HEK293T (cell line): ENCODE measurements around the gene ATG13.
"Not testable (repeated sequence)": the region's sequence is repeated elsewhere in the genome, so short reads cannot be mapped to it uniquely, and the experiment has no call there.

ENCODE experiments used
- CTCF ChIA-PET: fragments of 350-600 bp; formaldehyde crosslinking; extraction: SDS; loops from one replicate; lab custom pipeline; 2021; ENCODE audit warnings: antibody characterized with exemption, inconsistent platforms; lab: Yijun Ruan, JAX
- POLR2A ChIA-PET: fragments of 350-600 bp; formaldehyde crosslinking; extraction: SDS; loops from one replicate; lab custom pipeline; 2020; ENCODE audit warnings: antibody characterized with exemption, inconsistent platforms; lab: Yijun Ruan, JAX
- DNase-seq: peaks from one replicate; pipeline ENCODE4 v3.0.0; 2012; ENCODE audit warnings: mixed read lengths; ENCODE audit errors: extremely low spot score
- ARNT ChIP-seq: fragments of 450-650 bp; IDR thresholded peaks from 2 replicates; pipeline ENCODE4 v1.6.1; 2017; ENCODE audit warnings: mild to moderate bottlenecking
- BHLHE40 ChIP-seq: fragments of 450-650 bp; IDR thresholded peaks from 2 replicates; pipeline ENCODE4 v1.6.1; 2016; ENCODE audit warnings: mild to moderate bottlenecking, moderate library complexity, borderline replicate concordance
- CTBP1 ChIP-seq: fragments of 450-650 bp; IDR thresholded peaks from 2 replicates; pipeline ENCODE4 v1.6.1; 2016; ENCODE audit warnings: borderline replicate concordance
- ELF4 ChIP-seq: fragments of 450-650 bp; IDR thresholded peaks from 2 replicates; pipeline ENCODE4 v1.6.1; 2017; ENCODE audit warnings: antibody characterized with exemption
- FOXA1 ChIP-seq: fragments of 450-650 bp; IDR thresholded peaks from 2 replicates; pipeline ENCODE4 v1.6.1; 2016; ENCODE audit warnings: mild to moderate bottlenecking
- FOXK2 ChIP-seq: fragments of 450-650 bp; IDR thresholded peaks from 2 replicates; pipeline ENCODE4 v1.6.1; 2016; ENCODE audit warnings: mild to moderate bottlenecking
- FOXM1 ChIP-seq: fragments of 450-650 bp; IDR thresholded peaks from 2 replicates; pipeline ENCODE4 v1.6.1; 2017; ENCODE audit warnings: mild to moderate bottlenecking, borderline replicate concordance
- HDGF ChIP-seq: fragments of 450-650 bp; IDR thresholded peaks from 2 replicates; pipeline ENCODE4 v1.6.1; 2017; ENCODE audit warnings: antibody characterized with exemption, borderline replicate concordance
- L3MBTL2 ChIP-seq: fragments of 450-650 bp; conservative IDR thresholded peaks from 2 replicates; pipeline ENCODE4 v1.6.1; 2016; ENCODE audit warnings: mild to moderate bottlenecking
- LEF1 ChIP-seq: fragments of 450-650 bp; IDR thresholded peaks from 2 replicates; pipeline ENCODE4 v1.6.1; 2017; ENCODE audit warnings: mild to moderate bottlenecking, borderline replicate concordance
- NFRKB ChIP-seq: fragments of 450-650 bp; IDR thresholded peaks from 2 replicates; pipeline ENCODE4 v1.6.1; 2016; ENCODE audit warnings: mild to moderate bottlenecking, moderate library complexity
- PKNOX1 ChIP-seq: fragments of 450-650 bp; IDR thresholded peaks from 2 replicates; pipeline ENCODE4 v1.6.1; 2016
- SP1 ChIP-seq: fragments of 450-650 bp; IDR thresholded peaks from 2 replicates; pipeline ENCODE4 v1.6.1; 2017
- SUZ12 ChIP-seq: fragments of 450-650 bp; IDR thresholded peaks from 2 replicates; pipeline ENCODE4 v1.6.1; 2016; ENCODE audit warnings: mild to moderate bottlenecking
- TARDBP ChIP-seq: fragments of 450-650 bp; IDR thresholded peaks from 2 replicates; pipeline ENCODE4 v1.6.1; 2016
- ZNF384 ChIP-seq: fragments of 450-650 bp; IDR thresholded peaks from 2 replicates; pipeline ENCODE4 v1.6.1; 2016

Gene ATG13

DNA sequence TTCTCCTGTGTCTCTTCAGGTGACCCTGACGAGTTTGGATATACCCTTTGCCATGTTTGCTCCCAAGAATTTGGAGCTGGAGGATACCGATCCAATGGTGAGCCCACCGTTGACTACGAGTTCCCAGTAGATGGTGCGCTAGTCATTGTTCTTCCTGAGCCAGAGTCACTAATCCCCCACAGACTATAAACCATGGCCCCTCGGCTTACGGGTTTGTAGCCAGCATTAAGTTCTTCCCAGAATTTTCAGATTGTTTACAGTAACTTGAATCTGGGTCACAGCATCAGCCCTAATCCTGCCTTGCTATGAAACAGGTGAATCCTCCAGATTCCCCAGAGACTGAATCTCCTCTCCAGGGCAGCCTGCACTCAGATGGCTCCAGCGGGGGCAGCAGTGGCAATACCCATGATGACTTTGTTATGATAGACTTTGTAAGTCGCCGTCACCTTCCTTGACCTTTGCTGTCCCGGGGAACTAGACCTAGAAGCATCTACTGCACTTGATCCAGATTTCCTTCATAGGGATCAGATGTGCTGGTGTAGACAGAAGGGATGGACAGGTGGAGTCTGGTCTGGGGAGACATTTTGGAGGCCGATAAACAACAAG lies 51.2 kb downstream of the ATG13 start:
- TF ChIP-seq HDGF (no peak), ARNT (no peak), ELF4 (no peak), CTBP1 (no peak), FOXK2 (no peak), TARDBP (no peak), BHLHE40 (no peak), LEF1 (no peak)
- POLR2A ChIA-PET = no interaction called here
- no peak for DNase-seq
- CTCF ChIA-PET = no interaction called here

DNA sequence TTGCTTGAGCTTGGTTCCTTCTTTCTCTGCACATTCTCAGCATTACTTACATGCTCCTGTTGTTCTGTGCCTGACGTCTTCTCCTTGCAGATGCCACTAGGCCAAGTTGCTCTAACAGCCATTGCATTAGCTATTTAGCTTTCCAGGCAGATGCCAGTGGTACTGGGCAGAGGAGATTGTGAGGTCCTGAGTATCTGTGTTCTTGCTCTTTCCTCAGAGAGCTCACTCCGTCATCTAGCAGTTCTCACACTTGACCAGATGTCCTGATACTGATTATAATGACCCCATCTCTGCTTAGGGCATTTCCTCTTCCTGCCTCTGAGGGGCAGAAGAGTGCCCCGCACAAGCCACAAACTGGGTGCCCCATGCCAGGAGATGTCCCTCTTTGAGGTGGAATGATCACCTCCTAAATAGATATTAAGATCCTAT lies 52.4 kb downstream of the ATG13 start:
- TF ChIP-seq TARDBP = no peak
- CTCF ChIA-PET = no interaction called here
- POLR2A ChIA-PET = no interaction called here
- no peak for DNase-seq

DNA sequence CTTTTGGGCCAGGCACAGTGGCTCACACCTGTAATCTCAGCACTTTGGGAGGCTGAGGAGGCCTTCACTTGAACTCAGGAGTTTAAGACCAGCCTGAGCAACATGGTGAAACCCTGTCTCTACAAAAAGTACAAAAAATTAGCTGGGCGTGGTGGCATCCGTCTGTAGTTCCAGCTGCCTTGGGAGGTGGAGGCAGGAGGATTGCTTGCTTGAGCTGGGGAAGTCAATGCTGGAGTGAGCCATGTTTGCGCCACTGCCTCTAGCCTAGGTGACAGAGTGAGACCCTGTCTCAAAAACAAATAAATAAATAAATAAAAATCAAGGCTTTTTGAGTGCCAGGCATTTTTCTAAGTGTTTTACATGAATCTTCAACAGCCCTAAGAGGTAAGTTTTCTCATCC lies 53.2 kb downstream of the ATG13 start:
- DNase-seq, CTCF ChIA-PET: not testable (repeated sequence)
- POLR2A ChIA-PET = interaction anchor here (1.0 kb wide), 1 partner anchor 30 kb away, joined by 3 read pairs; the partner anchor contains the start of genes ARHGAP1 and ZNF408

DNA sequence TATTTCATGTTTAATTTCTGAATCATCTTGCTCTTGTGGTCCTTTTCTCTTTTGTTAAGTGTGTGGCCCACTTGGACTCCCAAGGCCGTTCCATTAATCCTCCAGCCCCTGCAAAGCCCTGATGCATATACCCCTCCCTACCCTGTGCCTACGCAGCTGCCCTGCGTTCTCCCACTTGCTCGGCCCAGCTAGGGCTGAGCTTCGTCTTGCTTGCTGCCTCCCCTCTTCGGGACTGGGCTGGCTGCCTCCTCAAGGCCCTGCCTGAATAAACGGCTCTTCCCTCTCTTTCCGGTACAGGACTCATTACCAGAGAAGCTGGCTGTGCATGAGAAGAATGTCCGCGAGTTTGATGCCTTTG lies 54.6 kb downstream of the ATG13 start:
- CTCF ChIA-PET = no interaction called here
- POLR2A ChIA-PET = no interaction called here
- TF ChIP-seq HDGF (no peak), NFRKB (no peak), L3MBTL2 (no peak), ELF4 (no peak), ZNF384 (no peak), FOXA1 (no peak), FOXM1 (no peak), PKNOX1 (no peak), SUZ12 (no peak), LEF1 (no peak)
- DNase-seq = no peak

DNA sequence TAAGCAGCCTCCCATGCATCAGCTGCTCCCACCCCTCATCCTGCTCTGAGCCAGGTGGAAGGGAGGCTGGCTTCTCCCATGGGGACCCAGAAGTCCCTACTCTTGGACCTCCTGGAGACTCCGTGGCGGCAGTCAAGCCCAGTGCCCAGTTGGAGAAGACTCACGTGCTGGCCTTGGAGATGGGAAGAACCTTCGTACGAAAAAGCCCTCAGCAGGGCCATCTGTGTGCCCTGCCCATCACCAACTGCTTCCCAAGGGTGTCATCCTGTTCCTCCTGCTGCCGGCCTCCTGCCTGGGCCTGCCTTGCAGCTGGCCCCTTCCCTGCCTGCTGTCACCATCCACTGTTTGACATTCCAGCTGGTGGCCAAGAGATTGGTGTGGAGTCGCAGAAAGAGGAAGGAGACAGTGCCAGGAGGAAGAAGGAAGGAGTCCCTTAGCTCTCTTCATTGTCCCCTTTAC lies 55.1 kb downstream of the ATG13 start:
- ChIA-PET POLR2A (no interaction called here), CTCF (no interaction called here)
- TF ChIP-seq SP1 (no peak), FOXM1 (no peak), FOXA1 (no peak), ARNT (no peak), SUZ12 (no peak), TARDBP (no peak), CTBP1 (no peak), FOXK2 (no peak), BHLHE40 (no peak), ZNF384 (no peak), L3MBTL2 (no peak), HDGF (no peak), ELF4 (no peak), PKNOX1 (no peak), LEF1 (no peak), NFRKB (no peak)

DNA sequence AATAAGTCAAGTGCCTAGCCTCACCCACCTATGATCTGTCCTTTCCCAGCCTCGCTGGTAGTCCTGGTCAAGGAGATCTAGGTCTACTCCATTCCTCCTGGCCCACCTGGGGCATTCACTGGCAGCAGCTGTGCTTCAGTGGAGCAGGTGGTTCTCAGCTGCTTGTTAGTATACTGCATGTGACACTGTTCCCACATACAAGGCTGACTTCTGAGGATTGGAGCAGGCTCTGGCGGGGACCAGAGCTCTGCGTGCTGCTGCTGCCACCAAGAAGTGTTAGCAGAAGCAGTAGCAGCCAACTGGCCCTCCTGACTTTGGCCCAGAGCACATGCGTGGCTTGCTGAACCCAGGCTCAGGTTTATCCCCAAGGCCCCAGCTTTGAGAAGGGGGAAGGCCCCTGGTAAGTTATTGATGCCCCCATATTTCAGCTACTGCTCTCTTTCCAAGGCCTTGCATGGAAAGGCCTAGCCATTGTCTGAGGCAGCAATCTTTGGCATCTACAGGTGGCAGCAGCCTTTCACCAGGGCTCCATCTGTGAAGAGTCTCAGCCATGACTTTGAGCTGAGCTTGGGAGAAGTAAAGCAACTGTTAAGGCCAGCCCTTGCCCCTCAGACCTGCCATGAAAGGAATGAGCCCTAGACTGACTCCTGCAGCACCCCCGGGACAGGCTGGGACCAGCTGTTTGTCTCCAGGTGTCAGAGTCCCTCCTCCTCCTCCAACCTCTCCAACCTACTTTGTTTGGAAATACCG lies 56.5 kb downstream of the ATG13 start:
- ChIA-PET POLR2A (interaction anchor here (1.0 kb wide), 1 partner anchor 80 kb away, joined by 3 read pairs; the partner anchor contains the start of gene AMBRA1), CTCF (no interaction called here)
- no peak for TF ChIP-seq NFRKB
- no peak for TF ChIP-seq L3MBTL2
- TF ChIP-seq LEF1 = no peak
- TF ChIP-seq ARNT = no peak
- no peak for TF ChIP-seq HDGF
- no peak for DNase-seq

More for the DNA sequence above, 55.1 kb downstream of the ATG13 start:
- DNase-seq = no peak

DNA sequence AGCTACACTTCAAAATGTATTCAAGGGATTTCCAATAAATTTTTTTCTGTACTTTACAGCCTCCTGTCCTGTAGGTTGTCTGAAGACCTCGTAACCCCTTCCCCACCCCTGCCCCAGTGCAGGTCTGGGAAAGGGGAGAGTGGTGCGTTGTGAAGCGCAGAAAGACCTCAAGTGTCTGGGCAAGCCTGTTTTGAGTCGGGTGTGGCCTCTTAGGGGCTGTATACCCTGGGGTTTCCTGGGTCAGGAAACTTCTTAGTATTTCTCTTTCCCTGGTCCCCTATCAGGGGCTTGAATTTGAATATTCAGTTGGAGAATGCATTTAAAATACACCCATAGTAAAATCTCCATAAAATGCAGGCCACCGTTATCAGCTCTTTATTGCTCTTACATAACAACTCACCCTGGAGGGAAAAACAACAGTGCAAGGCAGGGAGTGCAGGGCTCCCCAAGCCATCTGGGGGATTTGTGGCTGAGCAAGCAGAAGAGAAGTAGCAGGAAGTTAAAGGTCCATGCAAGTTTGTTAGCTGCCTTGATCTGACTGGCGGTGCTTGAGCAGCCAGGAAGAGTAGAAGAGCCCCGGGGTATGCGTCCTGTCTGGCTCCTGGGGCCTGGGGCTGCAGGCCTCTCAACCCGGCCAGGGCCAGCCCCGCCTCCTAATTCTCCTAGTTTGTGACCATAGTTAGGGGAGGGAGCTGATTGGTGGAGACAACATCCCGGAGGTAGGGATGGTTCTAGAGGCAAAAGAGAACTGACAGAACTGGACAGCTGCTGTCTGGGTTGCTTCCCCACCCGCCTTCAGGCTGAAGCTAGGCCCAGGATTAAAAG lies 57.3 kb downstream of the ATG13 start:
- peak; percentile 44 for DNase-seq
- CTCF ChIA-PET = interaction anchor here (0.6 kb wide), 1 partner anchor 35 kb away, joined by 4 read pairs; no protein-coding TSS in a partner anchor
- TF ChIP-seq BHLHE40 = no peak
- TF ChIP-seq HDGF = no peak
- TF ChIP-seq ELF4 = no peak
- no peak for TF ChIP-seq CTBP1
- TF ChIP-seq LEF1 = no peak
- POLR2A ChIA-PET = interaction anchor here (0.7 to 1.0 kb wide), 2 partner anchors 8 to 81 kb away, joined by 3 read pairs; partner anchors contain the start of gene AMBRA1
